H1 (cell line): ENCODE results near the gene NMT1. TPM values are rescaled to one million over a fixed set of nuclear protein-coding genes. Genes with fewer than 3 reads are reported as not detected.

Source experiments
- GABPA ChIP-seq: IDR thresholded peaks from 2 replicates; pipeline ENCODE4 v1.6.1; 2011; ENCODE audit warnings: mild to moderate bottlenecking, low read length, moderate library complexity, borderline replicate concordance; ENCODE audit not compliant: insufficient read depth
- POLR2A ChIP-seq, 2 experiments: IDR thresholded peaks; 1 replicate in 1 of 2; 2 replicates in 1 of 2; pipeline ENCODE4 v1.6.1; 2011; ENCODE audit warnings: low read depth in 2 of 2, low read length in 2 of 2, mild to moderate bottlenecking in 2 of 2; ENCODE audit errors: control extremely low read depth in 1 of 2
- SP1 ChIP-seq: IDR thresholded peaks from 2 replicates; pipeline ENCODE4 v1.6.1; 2011; ENCODE audit warnings: low read depth, low read length
- ZNF274 ChIP-seq: IDR thresholded peaks from 2 replicates; pipeline ENCODE4 v1.7.0; 2012; ENCODE audit warnings: low read length, borderline replicate concordance; ENCODE audit errors: extremely low read depth
- polyA plus RNA-seq, 7 experiments: library from polyadenylated mRNA; depleted of rRNA in 3 of 7; stranded (reverse) in 5 of 7; unstranded in 2 of 7; fragments of >200 nt in 5 of 7; fragments of 200-250 nt in 2 of 7; gene quantifications; 1 replicate in 5 of 7; 2 replicates in 1 of 7; 4 replicates in 1 of 7; pipeline versions ENCODE4 v1.2.1 to v1.2.3, GENCODE V29; 2011 to 2013; ENCODE audit warnings: missing spikeins in 2 of 7, mixed read lengths in 2 of 7
- total RNA-seq: library from RNA; stranded (reverse); fragmentation: NEBNext Ultra II Directional; extraction: Animal tissue kit (Norgen Biotek cat#: 25700); gene quantifications from 2 replicates; pipeline ENCODE4 v1.2.1, GENCODE V29; 2021

NMT1 gene
- total and polyA plus RNA-seq, 2 of the 8 experiments (the other 6 are each of a cell fraction or from before 2014, with no cell fraction given): 42.9 to 149 TPM

DNA sequence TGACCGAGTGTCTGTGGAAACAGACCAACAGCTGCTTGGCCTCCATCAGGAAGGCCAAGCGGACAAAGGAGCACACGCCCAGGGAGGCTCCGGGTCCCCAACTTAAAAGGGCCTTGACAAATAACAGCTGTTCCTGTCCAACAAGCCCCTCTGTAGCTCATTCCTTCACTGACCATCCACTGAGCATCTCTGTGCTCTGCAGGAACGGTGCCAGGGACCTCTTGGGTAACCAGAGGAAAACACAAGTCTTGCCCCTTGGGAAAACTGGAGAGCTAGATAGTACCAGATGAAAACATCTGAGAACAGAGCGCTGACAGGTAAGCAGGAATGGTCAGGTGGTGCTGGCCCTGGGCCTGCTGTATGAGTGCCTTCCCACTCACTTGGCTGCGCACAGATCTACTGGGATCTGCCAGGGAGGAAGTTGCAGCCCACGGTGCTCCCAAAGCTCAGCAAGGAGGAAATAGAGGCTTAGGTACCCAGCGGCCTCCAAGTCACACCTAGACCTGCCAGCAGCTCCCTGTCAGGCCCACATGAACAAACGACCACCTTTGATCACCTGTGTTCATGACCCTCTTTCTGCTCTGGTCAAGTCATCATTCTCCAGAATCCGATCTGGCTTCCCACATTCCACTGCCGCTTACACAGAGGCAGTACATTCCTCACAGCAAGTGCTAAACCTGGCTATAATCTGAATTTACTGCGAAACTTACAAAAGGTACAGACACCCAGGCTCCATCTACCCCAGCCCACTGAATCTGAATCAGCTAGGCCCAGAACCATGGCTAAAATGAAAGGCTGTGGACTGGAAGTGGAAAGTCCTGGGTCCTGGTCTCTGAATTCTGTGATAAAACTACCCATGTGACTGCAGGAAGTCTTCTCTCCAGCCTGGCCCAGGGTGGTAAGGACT, 22.1 kb upstream of the NMT1 start (continued):
- TF ChIP-seq POLR2A (IDR thresholded peaks at IDR 0.05; ENCODE audit: control extremely low read depth in 1 of 2, low read depth in 2 of 2, low read length in 2 of 2): no peak
- no peak for TF ChIP-seq ZNF274
- TF ChIP-seq SP1: no peak
- no peak for TF ChIP-seq GABPA
- TF ChIP-seq, all 59 proteins: peak for 0
